GM18498 (cell line): ENCODE results near the gene GKN1.

ENCODE experiments used
- ATAC-seq: cut with Tn5 transposase; IDR thresholded peaks from one replicate; pipeline ENCODE4 v1.9.1; 2021; ENCODE audit warnings: mild to moderate bottlenecking, moderate library complexity; ENCODE audit not compliant: unreplicated experiment

The GKN1 gene, protein sequence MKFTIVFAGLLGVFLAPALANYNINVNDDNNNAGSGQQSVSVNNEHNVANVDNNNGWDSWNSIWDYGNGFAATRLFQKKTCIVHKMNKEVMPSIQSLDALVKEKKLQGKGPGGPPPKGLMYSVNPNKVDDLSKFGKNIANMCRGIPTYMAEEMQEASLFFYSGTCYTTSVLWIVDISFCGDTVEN

DNA sequence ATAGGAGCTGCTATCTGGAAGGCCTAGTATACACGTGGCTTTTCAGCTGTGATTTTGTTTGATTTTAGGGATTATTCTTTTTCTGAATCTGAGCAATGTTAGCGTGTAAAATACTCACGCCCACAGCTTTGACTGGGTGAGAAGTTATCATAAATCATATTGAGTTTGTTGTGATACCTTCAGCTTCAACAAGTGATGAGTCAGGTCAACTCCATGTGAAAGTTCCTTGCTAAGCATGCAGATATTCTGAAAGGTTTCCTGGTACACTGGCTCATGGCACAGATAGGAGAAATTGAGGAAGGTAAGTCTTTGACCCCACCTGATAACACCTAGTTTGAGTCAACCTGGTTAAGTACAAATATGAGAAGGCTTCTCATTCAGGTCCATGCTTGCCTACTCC, at the start of gene GKN1:
TSS of gene GKN1 (plus strand) at position 386 of the 400 bp plus-strand sequence. CDS start 42 bp downstream, outside the sequence.
- ATAC-seq: no peak

DNA sequence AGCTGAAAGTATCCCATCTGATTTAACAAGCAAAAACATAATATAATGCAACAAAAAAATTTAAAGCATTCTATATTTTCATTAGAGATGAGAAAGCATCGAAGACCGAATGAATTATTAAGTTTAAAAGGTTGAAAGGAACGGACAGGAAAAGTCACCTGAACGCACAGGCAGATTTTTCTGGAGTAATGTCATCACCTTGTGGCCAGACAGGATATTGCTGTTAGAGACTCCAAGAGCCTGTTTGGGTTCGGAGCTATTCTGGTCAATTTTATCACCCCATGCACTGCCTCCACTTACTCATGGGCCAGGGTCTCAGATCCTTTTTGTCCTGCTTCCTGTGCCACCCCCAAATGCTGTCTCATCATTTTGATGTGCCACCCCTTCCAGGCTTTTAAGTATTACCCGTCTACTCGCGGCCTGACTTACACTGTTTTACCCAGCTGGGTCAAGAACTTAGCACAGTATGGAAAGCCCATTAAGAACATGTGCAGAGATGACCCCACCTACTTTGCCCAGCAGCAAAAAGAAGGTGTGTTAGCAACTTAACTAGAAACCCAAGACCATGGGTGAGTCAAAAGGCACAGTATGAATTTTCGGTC, 49.0 kb upstream of the GKN1 start:
- no peak for ATAC-seq

DNA sequence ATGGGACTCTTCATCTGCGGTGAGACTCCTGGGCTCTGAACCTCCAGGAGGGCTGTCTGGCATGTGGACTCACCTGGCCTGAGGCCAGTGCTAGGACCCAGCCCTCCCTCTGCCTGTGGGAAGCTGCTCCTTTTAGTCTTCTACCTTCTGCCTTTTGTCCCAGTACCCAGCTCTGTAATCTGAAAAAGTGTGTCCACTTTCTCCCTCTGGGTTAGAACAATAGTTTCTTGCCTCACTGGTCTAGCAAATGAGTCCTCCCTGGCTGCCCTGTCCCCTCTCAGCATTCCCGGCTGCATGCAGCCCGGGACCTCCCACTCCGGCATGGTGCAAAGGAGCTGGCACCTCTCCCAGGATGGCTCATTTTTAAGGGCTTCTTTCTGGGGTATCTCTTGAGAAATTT, 47.6 kb upstream of the GKN1 start:
- no peak for ATAC-seq

DNA sequence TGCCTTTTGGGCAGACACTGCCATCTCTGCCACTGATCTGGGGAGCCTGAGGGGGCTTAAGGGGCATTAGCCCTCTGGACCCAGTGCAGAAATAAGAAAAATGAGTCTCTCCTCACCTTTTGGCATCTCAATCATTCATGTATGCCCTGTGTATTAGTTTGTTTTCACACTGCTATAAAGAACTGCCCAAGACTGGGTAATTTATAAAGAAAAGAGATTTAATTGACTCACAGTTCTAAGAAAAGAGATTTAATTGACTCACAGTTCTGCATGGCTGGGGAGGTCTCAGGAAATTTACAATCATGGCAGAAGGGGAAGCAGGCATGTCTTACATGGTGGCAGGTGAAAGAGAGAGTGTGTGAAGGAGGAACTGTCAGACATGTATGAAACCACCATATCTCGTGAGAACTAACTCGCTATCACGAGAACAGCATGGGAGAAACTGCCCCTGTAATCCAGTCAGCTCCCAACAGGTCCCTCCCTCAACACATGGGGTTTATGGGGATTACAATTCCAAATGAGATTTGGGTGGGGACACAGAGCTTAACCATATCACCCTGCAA, 43.2 kb upstream of the GKN1 start:
- ATAC-seq: no peak

DNA sequence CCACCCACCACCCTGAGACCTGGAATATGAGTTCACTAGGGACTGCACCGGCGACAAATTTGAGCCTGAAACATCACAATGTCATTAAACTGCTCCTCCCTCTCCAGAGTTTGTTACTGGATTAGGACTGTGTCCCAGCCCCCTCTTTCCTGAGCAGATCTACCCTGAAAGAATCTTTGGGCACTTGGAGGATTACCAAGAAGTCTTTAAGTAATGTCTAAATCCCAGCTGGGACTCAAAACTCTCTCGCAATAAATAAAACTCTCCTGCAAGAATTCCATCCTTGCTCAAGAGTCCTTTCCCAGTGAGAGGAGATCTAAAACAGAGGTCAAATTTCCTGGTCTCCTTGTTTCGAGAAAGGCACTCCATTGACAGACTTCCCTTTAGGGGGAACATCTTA, 42.6 kb upstream of the GKN1 start:
- no peak for ATAC-seq

DNA sequence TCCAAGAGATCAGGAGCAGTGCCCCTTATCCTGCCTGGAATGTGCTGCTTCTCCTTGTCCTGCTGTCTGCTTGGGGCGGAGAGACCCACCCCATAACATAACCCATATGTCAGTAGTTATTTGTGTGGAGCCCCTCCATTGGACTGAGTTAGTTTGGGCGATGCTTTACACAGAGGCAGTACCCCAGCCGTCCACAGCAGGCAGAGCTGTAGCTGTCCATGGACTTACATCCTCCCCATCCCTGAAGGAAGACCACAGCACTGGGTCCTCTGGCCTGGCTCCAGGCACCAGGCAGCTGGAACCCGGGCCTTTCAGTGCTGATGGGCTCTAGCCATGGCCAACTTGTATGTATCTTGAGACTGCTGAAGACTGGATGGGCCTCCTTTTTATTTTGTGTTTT, 42.0 kb upstream of the GKN1 start:
- ATAC-seq: no peak

DNA sequence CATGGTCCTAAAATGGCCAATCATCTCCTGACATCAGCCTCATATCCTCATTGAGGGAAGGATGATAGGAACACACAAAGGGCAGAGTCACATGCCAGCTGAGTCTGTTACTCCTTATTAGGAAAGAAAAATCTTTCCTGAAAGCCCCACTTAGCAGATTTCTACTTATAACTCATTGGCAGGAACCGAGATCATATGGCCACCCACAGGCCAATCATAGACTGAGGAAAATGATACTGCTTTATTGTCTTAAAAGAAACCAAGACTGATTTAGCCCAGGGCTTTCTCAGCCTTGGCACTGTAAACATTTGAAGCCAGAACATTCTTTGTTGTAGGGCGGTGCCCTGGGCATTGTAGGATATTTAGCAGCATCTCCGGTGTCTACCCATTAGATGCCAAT, 40.4 kb upstream of the GKN1 start:
- ATAC-seq: no peak

DNA sequence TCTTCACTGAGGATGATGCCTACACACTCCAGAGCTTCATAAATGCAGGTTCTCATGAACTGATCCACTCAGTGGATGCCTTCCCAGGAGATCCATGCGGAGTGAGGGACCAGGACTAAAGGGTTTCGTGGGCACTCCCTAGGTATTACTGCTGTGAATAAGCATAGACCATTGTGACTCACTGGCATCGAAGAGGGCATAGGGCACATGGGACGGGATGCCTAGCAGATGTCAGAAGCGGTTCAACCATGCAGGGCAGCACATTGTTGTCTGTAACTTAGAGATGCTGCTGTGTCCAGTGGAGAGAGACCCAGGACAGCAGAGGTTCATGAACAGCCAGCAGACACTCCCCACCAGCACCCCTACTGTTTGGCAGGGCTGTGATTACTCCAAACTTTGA, 39.0 kb upstream of the GKN1 start:
- no peak for ATAC-seq

DNA sequence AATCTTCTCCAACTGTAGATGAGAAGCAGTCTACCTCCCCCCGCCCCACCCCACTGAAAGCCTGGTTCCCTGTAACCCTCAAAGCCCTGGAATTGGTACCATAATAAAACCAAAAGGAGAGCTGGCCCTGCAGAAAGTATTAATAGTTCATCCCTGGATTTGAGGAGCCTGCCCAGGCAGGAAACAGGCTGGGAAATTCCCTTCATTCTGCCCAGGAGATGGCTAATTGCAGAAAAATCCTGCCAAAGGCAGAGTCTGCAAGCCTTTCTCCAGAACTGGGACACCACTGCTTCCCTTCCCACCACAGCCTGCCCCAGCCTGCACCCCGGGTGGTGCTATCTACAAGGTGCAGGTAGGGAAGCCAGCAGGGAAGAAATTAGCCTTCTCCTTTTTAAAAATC, 38.0 kb upstream of the GKN1 start:
- ATAC-seq: no peak

DNA sequence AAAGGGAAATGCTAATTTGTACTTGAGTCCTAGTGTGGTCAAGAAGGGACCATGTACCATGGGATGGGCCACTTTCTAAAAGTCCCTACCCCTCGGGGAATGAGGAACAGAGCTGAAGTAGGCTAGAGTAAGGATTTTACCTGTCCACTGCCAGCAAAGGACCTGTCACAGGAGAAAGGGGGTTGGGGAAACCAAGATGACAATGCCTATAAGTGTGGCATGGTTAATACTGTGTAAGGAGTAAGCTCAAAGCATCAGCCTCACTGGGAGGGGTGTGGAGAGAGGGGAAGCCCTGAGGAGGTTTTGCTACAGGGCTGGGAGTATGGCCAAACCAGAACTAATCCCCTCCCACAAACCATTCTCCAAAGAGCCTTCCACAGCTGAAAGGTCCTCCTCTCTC, 37.5 kb upstream of the GKN1 start:
- no peak for ATAC-seq

DNA sequence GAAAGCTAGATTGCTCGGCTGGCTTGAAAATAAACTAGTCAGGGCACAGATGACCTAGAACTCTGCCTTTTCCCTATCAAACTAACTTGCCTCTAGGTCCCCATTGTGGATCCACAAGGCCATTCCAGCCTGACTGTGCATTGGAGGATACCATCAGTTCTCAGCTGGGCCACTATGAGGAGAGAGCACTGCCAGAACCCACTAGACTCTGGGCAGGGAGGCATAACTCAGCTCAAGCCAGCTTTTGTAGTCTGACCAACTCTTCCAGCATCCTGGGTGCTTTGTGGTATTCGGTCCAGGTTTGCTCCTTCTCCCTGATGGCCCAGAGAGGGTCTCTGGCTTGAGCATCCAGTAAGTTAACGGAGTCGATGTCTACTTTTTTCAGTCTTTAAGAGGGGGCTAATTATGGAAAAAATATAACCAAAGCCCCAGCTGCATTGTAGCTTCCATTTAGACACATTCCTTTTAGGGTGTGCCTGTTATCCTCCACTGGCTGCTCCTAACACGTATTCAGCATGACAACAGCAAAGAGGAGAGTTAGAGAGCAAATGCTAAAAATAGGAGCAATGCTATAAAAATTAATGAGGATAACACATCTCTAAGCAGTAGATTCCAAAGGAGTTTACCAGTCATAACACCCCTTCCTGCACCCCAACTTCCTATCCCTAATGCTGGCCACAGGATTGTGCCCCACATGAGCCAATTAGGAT, 36.9 kb upstream of the GKN1 start:
- no peak for ATAC-seq

DNA sequence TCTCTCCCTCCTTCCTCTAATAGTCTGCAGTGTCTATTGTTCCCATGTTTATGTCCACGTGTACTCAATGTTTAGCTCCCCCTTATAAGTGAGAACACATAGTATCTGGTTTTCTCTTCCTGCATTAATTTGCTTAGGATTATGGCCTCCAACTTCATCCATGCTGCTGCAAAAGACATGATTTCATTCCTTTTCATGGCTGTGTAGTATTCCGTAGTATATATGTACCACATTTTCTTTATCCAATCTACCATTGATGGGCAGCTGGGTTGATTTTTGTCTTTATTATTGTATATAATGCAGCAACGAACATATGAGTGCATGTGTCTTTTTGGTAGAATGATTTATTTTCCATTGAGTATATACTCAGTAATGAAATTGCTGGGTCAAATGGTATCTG, 35.5 kb upstream of the GKN1 start:
- ATAC-seq: no peak

DNA sequence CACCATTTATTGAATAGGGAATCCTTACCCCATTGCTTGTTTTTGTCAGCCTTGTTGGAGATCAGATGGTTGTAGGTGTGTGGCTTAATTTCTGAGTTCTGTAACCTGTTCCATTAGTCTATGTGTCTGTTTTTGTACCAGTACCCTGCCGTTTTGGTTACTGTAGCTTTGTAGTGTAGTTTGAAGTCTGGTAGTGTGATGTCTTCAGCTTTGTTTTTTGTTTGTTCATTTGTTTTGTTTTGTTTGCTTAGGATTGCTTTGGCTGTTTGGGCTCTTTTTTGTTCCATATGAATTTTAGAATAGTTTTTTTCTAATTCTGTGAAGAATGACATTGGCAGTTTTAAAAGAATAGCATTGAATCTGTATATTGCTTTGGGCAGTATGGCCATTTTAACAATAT, 34.5 kb upstream of the GKN1 start:
- no peak for ATAC-seq

DNA sequence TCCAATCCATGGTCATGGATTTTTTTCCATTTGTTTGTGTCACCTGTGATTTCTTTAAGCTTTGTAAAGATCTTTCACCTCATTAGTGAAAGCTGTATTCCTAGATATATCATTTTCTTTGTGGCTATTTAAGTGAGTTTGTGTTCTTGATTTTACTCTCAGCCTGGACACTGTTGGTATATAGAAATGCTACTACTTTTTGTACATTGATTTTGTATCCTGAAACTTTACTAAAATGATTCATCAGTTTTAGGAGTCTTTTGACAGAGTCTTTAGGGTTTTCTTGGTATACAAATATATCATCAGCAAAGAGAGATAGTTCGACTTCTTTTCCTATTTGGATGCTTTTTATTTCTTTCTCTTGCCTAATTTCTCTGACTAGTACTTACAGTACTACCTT, 34.1 kb upstream of the GKN1 start:
- no peak for ATAC-seq

DNA sequence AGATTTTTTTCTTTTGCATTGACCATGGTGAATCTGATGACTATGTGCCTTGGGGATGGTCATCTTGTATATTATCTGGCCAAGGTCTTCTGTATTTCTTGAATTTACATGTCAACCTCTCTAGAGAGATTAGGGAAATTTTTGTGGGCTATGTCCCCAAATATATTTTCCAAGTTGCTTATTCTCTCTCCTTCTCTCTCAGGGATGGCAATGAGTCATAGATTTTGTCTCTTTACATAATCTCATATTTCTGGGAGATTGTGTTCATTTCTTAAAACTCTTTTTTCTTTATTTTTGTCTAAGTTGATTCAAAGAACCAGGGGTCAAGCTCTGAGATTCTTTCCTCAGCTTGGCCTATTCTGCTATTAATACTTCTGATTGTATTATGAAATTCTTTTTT, 31.6 kb upstream of the GKN1 start:
- ATAC-seq: no peak

DNA sequence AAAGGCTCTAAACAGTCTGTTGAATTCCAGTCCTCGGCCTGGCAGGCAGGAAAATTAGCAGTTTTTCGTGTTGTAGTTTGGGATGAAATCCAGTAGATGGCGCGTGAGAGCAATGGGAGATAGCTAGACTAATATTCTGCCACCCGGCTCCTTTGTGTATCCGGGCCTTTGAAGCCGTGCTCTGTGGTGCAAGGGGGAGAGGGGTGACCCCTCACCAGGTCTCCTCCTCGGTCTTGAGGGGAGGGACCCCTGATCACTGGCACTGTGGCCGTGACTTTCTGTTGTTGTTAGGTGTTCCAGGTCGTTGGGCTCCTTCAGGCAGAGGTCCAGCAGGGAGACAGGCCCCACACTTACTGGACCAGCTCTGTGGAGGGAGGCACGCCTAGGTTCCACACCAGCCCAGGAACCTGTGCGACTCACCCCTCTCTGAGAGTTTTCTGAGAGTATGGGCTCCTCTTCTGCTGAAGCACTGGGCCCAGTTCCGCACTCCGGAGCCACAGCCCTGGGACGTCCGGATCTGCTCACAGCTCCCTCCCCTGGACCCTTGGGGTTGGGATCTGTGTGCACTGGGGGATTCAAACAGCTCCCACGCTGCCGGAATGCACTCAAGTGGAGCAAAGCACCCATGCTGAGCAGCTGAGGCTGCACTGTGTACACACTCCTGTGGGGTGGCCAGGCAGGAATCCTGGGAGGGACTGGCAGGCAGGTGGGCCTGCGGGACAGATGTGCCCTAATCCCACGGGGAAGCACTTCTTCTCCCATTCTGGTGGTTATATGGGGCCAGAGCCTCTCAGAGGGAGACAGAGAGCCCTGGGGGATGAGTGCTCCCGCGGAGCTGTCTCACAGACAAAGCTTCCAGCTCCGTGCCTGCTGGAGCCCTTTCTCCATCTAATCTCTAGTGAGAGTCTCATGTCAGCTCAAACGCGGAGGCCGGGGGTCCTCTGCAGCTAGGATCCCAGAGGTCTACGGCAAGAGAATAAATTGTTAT, 30.6 kb upstream of the GKN1 start:
- no peak for ATAC-seq

DNA sequence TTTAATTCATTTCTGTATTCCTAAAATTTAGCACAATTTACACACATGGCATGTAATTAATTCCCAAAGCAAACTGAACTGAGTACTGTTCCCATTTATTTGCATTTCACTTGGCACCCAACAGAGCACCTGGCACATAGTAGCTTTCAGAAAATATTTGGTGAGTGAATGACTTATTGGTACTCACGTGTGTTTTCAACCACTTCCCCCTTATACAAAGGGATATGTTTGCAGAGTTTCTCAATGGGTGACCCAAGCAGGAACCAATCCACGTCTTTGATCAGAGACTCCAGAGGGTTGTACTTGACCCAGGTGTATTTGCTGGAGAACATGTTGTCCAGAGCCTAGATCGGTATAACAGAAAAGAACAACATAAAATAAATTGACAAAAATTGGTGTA, 28.3 kb upstream of the GKN1 start:
- no peak for ATAC-seq

DNA sequence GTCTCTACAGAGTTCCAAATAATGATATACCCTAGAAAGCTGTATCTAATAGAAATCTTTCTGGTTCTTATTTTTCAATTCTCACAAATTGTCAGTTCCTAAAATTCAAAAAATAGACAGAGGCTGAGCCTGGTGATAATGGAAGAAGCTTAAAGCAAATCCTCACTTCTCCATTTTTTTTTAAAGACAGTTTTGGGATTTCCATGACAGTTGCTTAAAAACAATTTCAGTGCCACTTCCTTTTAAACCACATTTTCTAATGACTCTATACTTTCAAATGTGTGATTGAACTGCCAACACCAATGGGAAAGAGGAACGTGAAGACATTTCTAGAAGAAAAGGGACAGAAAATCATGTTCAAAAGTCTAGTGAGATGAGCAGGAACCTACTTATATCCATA, 25.7 kb upstream of the GKN1 start:
- ATAC-seq: no peak

DNA sequence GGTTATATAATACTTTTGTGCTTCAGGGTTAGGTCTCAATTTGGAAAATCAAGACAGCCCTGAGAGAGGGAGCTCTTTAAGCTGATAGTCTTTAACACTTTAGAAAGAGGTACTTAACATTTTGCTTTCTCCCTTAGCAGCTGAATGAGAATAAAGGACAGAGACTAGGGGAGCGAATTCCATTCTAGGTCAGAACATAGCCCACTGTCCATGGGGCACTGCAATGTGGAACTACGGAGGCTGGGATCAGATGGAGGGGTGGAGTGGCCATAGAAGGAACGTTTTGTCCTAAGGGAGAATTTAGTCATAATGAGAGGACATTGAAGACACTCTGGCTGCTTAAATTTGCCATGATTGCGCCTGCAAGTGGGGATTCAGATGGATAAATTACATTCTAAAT, 22.5 kb upstream of the GKN1 start:
- no peak for ATAC-seq

DNA sequence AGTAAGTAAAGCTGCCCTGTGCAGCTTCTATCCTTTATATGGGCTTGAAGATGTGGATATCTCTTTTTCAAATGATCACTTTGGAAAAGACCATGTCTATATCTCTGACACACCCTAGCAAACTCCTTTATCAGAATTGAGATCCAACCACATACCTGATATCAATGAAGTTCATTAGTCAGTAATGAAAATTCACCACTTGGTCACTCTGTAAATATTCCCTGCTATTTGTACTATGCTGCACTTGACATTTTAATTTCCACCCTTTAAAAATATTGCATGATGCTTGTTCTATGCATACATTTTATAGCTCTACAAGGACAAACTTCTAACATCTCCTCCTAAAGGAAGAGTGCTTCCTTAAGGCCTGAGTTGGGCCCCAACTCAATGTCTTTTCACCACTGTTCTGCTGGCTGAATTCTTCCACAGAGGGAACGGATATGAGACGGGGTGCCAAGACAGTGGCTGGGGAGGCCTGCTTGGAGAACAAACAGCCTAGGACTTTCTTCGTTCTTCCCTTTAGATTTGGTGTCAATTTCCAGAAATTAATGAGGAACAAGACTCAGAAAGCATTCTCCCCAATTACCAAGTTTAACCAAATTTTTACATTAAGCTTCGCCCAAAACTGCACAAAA, 21.4 kb upstream of the GKN1 start, which contains the start of gene GKN2:
TSS of gene GKN2 (minus strand) at position 7 of the 635 bp plus-strand sequence. CDS start 32 bp downstream, outside the sequence.
- no peak for ATAC-seq
